Lower leg skin (tissue), 4 donors: Measurements from ENCODE around the gene P2RY8. TPM values are rescaled to one million over a fixed set of nuclear protein-coding genes. Genes with fewer than 3 reads are reported as not detected.

ENCODE experiments used
- DNase-seq, 2 donors: peaks; one replicate each; pipeline ENCODE4 v3.0.0-alpha.2; 2019; ENCODE audit warnings: low spot score in 2 of 2
- H3K4me3 ChIP-seq: fragments of 200-600 bp; sonication (generic); 2 replicates; pipeline ENCODE4 v1.5.1; 2017; ENCODE audit warnings: mild to moderate bottlenecking, low read depth; ENCODE audit not compliant: poor library complexity, severe bottlenecking
- CTCF ChIP-seq, 3 donors: fragments of 450-650 bp; IDR thresholded peaks; one replicate each; pipeline ENCODE4 v1.5.1; 2016; ENCODE audit warnings: antibody characterized with exemption in 3 of 3, mild to moderate bottlenecking in 3 of 3, moderate library complexity in 2 of 3
- POLR2A ChIP-seq, 2 donors: fragments of 450-650 bp; IDR thresholded peaks; one replicate each; pipeline ENCODE4 v1.6.1; 2016 to 2017; ENCODE audit warnings: antibody characterized with exemption in 2 of 2, mild to moderate bottlenecking in 1 of 2, moderate library complexity in 1 of 2
- whole genome bisulfite sequencing, 2 donors: methylation state at CpG; one replicate each; pipeline ENCODE4 v1.1.5; 2018; 5-methylcytosine and 5-hydroxymethylcytosine counted together
- intact Hi-C: fragments of 100-400 bp; cut with DNase I; formaldehyde crosslinking; loops from one replicate; pipeline ENCODE4 v1.15.0; 2023; ENCODE audit warnings: low total_unique reads
- total RNA-seq, 4 donors: library from RNA; depleted of rRNA; stranded (reverse); fragments of >200 nt; gene quantifications; one replicate each; pipeline ENCODE4 v1.1.0, GENCODE V29; 2016

Gene P2RY8
- total RNA-seq, 4 donors from 2014 or later, result 0.08 to 0.81 (median 0.48) TPM

- H3K4me3 ChIP-seq, result no peak overlapping the region
- DNase-seq, result peak in 1 of 2 donors; percentile 28
- intact Hi-C loops, result no loop called here
These were observed 30.1 kb downstream of the P2RY8 start for GRCh38 chrX:1506916-1507315.

DNA sequence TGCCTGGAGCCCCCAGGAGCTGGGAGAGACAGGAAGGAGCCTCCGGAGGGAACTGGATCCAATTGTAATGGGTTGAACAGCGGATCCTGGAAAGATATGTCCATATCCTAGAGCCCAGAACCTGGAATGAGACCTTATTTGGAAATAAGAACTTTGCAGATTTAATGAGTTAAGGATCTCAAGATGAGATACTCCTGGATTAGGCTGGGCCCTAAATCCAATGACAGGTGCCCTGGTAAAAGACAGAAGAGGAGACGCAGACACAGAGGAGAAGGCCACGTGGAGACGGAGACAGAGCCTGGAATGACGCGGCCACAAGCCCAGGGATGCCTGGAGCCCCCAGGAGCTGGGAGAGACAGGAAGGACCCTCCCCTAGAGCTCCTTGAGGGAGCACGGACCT is 34.1 kb downstream of the P2RY8 start:
- DNase-seq, result no peak
- TF ChIP-seq CTCF (IDR thresholded peaks at IDR 0.05), result no peak
- TF ChIP-seq POLR2A (IDR thresholded peaks at IDR 0.05), result no peak
- 86 to 87% methylated on average over 8 of the region's 8 CpGs for WGBS, 2 donors
- H3K4me3 ChIP-seq, result no peak overlapping the region
- intact Hi-C loops, result no loop called here

More at GRCh38 chrX:1506916-1507315, 30.1 kb downstream of the P2RY8 start:
- 82 to 86% methylated on average over 14 to 15 of the region's 15 CpGs for WGBS, 2 donors
- TF ChIP-seq CTCF (IDR thresholded peaks at IDR 0.05), result no peak
- TF ChIP-seq POLR2A (IDR thresholded peaks at IDR 0.05), result no peak

DNA sequence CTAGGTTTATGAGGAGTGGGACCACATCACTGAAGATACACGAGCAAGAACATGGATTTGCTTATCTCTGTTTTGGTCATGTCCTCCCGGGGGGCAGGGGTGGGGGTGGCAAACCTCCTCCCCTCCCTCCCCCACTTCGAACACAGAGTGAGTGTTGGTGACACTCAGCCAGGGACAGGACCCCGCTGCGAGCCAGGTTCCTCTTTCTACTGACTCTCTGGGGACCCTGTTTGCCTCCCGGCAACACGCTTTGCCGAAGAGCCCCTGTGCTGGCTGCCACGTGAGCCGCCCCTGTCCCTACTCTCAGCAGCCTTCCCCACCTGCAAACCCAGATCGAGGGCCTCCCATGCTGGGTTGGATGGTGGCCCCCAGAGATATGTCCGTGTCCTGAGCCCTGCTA is 34.7 kb downstream of the P2RY8 start:
- intact Hi-C loops, result no loop called here
- WGBS, 2 donors, result 69 to 76% methylated on average over 12 of the region's 12 CpGs
- no peak for TF ChIP-seq CTCF (IDR thresholded peaks at IDR 0.05)
- TF ChIP-seq POLR2A (IDR thresholded peaks at IDR 0.05), result no peak
- DNase-seq, result peak in 1 of 2 donors; percentile 71
- H3K4me3 ChIP-seq, result no peak overlapping the region

- WGBS, 2 donors, result 74 to 78% methylated on average over 20 to 21 of the region's 23 CpGs
- H3K4me3 ChIP-seq, result no peak overlapping the region
- peak in 1 of 2 donors; percentile 49 for DNase-seq
- TF ChIP-seq POLR2A (IDR thresholded peaks at IDR 0.05), result no peak
- no peak for TF ChIP-seq CTCF (IDR thresholded peaks at IDR 0.05)
- intact Hi-C loops, result no loop called here
These were observed 36.0 kb downstream of the P2RY8 start for GRCh38 chrX:1500701-1501624.

GRCh38 chrX:1496076-1496475 is 40.9 kb downstream of the P2RY8 start:
- whole genome bisulfite sequencing, 2 donors, result 65 to 83% methylated on average over 12 of the region's 12 CpGs
- no peak for TF ChIP-seq CTCF (IDR thresholded peaks at IDR 0.05)
- no peak for TF ChIP-seq POLR2A (IDR thresholded peaks at IDR 0.05)
- DNase-seq, result peak in 1 of 2 donors; percentile 79
- intact Hi-C loops, result no loop called here
- H3K4me3 ChIP-seq, result no peak overlapping the region
